Osteocyte (in vitro differentiated cells): ENCODE results near the gene MRPS10. TPM values are rescaled to one million over a fixed set of nuclear protein-coding genes. Genes with fewer than 3 reads are reported as not detected.

ENCODE experiments used
- DNase-seq: peaks from one replicate; pipeline ENCODE4 v3.0.0; 2021; ENCODE audit warnings: mixed read lengths; ENCODE audit not compliant: unreplicated experiment; ENCODE audit errors: extremely low spot score
- H3K27ac Mint-ChIP-seq: one replicate; pipeline ENCODE4 v1.8.0; 2021; ENCODE audit warnings: mild to moderate bottlenecking, mixed read lengths; ENCODE audit not compliant: unreplicated experiment
- H3K27me3 Mint-ChIP-seq: one replicate; pipeline ENCODE4 v1.8.0; 2021; ENCODE audit warnings: mixed read lengths; ENCODE audit not compliant: unreplicated experiment
- H3K36me3 Mint-ChIP-seq: one replicate; pipeline ENCODE4 v1.8.0; 2021; ENCODE audit warnings: mixed read lengths; ENCODE audit not compliant: unreplicated experiment
- H3K4me1 Mint-ChIP-seq: one replicate; pipeline ENCODE4 v1.8.0; 2021; ENCODE audit warnings: mixed read lengths; ENCODE audit not compliant: unreplicated experiment
- H3K4me3 Mint-ChIP-seq: one replicate; pipeline ENCODE4 v1.8.0; 2021; ENCODE audit warnings: mild to moderate bottlenecking, moderate library complexity, mixed read lengths; ENCODE audit not compliant: unreplicated experiment
- H3K9me3 Mint-ChIP-seq: one replicate; pipeline ENCODE4 v1.8.0; 2021; ENCODE audit warnings: mixed read lengths; ENCODE audit not compliant: unreplicated experiment
- total RNA-seq: library from RNA; stranded (reverse); gene quantifications from 2 replicates; pipeline ENCODE4 v1.2.1, GENCODE V29; 2021
- TF ChIP-seq, protein P1 (sequence below): fragments of 200-600 bp; sonication (generic); IDR thresholded peaks from 2 replicates; pipeline ENCODE4 v1.5.0; 2021; ENCODE audit warnings: antibody characterized with exemption, mild to moderate bottlenecking, moderate library complexity

Gene MRPS10
- total RNA-seq, 1 donor from 2014 or later, result 30.6 TPM

DNA sequence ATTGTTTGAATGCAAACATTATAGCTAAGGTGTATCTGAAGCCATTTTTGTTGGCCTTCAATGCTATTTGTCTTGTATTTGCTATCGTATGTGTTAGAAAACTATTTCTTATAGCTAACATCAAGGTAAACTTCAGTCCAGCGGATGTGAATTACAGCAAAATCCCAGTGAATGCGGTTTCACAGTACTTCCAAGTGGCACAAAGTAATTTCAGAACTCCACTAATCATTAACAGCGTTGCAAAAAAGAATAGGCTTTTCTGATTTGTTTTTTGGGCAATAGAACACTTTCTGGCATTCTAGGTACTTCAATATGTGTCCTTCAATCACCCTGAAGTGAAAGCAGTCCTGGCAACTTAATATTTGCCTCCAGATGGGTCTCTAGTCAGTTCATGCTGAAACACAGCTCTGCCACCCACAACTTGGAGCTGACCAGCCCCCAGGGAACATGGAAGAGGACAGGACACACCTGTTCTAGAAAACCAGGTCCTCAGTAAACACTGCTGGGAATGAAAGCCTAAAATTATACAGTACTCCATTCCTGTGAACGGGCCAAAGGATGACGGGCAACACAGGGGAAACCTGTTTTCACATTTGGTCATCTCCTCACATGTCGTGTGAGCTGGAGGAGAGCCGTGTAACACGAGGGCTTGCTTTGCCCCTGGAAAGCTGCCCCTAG, 9.7 kb upstream of the MRPS10 start:
- no peak overlapping the region for H3K4me3 Mint-ChIP-seq
- H3K36me3 Mint-ChIP-seq, result peaks cover 15% of the 10 kb centered on the region
- TF ChIP-seq, protein P1, sequence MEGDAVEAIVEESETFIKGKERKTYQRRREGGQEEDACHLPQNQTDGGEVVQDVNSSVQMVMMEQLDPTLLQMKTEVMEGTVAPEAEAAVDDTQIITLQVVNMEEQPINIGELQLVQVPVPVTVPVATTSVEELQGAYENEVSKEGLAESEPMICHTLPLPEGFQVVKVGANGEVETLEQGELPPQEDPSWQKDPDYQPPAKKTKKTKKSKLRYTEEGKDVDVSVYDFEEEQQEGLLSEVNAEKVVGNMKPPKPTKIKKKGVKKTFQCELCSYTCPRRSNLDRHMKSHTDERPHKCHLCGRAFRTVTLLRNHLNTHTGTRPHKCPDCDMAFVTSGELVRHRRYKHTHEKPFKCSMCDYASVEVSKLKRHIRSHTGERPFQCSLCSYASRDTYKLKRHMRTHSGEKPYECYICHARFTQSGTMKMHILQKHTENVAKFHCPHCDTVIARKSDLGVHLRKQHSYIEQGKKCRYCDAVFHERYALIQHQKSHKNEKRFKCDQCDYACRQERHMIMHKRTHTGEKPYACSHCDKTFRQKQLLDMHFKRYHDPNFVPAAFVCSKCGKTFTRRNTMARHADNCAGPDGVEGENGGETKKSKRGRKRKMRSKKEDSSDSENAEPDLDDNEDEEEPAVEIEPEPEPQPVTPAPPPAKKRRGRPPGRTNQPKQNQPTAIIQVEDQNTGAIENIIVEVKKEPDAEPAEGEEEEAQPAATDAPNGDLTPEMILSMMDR, result no peak
- H3K4me1 Mint-ChIP-seq, result peaks cover 17% of the 10 kb centered on the region
- no peak overlapping the region for H3K27ac Mint-ChIP-seq
- H3K9me3 Mint-ChIP-seq, result no peaks in the 10 kb centered on the region
- no peak for DNase-seq
- H3K27me3 Mint-ChIP-seq, result no peaks in the 10 kb centered on the region

DNA sequence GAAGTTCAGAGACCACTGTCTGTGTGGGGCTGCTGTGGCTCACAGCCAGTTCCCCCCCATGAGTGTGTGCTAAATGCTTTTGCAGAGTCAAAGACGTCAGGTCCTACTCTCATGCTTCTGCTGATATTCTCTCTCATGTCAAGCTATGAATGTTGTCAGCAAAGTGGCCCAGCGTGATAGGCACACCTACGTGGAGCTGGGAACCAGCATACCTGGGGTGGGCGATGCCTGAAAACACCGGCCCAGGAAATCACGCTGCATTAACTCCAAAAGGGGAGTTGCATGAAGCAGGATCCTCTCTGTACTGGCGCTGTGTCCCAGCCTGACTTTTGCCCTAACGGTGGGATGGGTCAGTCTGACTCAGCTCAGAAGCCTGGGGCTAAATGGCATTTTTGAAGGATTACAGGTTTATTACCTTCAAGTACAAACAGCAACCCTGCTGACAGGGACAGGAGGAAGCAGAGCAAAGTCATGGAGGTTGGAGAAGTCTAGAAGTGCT, 9.0 kb upstream of the MRPS10 start:
- no peaks in the 10 kb centered on the region for H3K27me3 Mint-ChIP-seq
- H3K36me3 Mint-ChIP-seq, result peaks cover 10% of the 10 kb centered on the region
- no peaks in the 10 kb centered on the region for H3K9me3 Mint-ChIP-seq
- H3K4me1 Mint-ChIP-seq, result peaks cover 17% of the 10 kb centered on the region
- TF ChIP-seq, protein P1, result no peak
- no peak overlapping the region for H3K4me3 Mint-ChIP-seq
- peak overlapping the region; percentile 33 for H3K27ac Mint-ChIP-seq
- DNase-seq, result no peak

DNA sequence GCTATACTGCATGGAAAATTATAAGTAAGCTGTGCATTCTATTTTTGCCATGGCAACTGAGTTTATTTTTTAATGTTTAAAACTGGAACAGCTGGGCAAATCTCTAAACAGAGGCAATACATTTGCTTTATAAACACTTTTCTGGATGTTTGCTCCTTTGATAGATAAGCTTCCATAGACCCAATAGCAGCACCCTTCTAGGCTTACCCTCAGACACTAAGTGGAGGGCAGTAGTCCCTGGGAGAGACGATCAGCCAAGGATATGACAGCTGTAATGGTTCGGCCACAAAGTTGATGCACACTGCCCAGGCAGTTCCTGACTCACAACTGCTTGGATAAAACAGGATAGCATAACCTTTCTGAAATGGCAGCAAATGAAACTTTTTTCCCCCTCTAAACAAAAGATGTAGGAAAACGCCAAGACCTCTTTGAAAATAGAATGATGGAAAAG, 8.5 kb upstream of the MRPS10 start:
- H3K27ac Mint-ChIP-seq, result peak overlapping the region; percentile 33
- peaks cover 10% of the 10 kb centered on the region for H3K36me3 Mint-ChIP-seq
- DNase-seq, result no peak
- peaks cover 17% of the 10 kb centered on the region for H3K4me1 Mint-ChIP-seq
- TF ChIP-seq, protein P1, result no peak
- no peaks in the 10 kb centered on the region for H3K9me3 Mint-ChIP-seq
- H3K4me3 Mint-ChIP-seq, result no peak overlapping the region
- H3K27me3 Mint-ChIP-seq, result no peaks in the 10 kb centered on the region

DNA sequence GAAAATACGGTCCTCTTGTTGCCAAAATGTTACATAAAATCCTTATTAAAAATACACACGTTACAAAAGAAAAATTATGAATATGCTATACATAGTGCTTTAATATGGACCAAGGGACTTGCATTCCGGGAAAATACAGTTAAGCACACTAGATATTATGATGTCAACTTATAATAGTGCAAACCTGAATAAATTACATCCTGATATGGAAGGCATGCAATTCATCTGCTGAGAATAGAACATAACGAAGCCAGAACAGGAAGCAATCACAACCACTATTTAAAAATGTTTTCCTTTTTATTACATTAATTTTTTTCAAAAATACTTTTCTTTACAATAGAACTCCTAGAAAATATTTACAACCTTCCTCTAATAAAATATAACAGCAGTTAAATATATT, 7.8 kb upstream of the MRPS10 start:
- Mint-ChIP-seq H3K27me3 (no peaks in the 10 kb centered on the region), H3K4me1 (peaks cover 17% of the 10 kb centered on the region), H3K27ac (no peak overlapping the region), H3K36me3 (peaks cover 10% of the 10 kb centered on the region), H3K4me3 (no peak overlapping the region), H3K9me3 (no peaks in the 10 kb centered on the region)
- TF ChIP-seq, protein P1, result no peak
- no peak for DNase-seq

DNA sequence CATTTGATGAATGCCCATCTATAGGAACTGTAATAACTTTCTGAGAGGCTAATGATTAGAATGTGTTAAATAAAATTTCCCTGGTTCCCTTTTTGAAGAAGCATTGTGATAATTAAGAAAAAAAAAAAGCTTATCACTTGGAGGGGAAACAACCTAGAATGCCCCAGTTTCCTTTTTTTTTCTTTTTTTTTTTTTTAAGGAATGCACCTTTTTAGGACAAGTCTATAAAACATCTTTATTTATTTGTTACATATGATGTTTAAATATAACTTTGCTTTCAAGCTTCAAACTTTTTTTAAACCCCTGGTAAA, 7.3 kb upstream of the MRPS10 start:
- no peak overlapping the region for H3K4me3 Mint-ChIP-seq
- H3K4me1 Mint-ChIP-seq, result peaks cover 17% of the 10 kb centered on the region
- no peaks in the 10 kb centered on the region for H3K27me3 Mint-ChIP-seq
- no peaks in the 10 kb centered on the region for H3K9me3 Mint-ChIP-seq
- no peak for DNase-seq
- no peak overlapping the region for H3K27ac Mint-ChIP-seq
- TF ChIP-seq, protein P1, result no peak
- H3K36me3 Mint-ChIP-seq, result peaks cover 10% of the 10 kb centered on the region
